Measurements from ENCODE around the gene TP53INP2.

The TP53INP2 gene

GRCh38 chr20:34703424-34704176, 544 bp upstream of the TP53INP2 start:
- FAIRE-seq, result no peak
- no peak for DNase-seq (ENCODE audit: insufficient read length, low spot score)
- TF ChIP-seq SPI1 (IDR thresholded peaks at IDR 0.05; ENCODE audit: low read depth, low read length) (no peak), PAX5 (IDR thresholded peaks at IDR 0.05; ENCODE audit: insufficient read depth, low read length, severe bottlenecking) (no peak), TAF1 (IDR thresholded peaks at IDR 0.05; ENCODE audit: low read depth, low read length) (no peak), POLR2AphosphoS5 (IDR thresholded peaks at IDR 0.05; ENCODE audit: low read depth, low read length) (no peak), POU2F2 (IDR thresholded peaks at IDR 0.05; ENCODE audit: low read depth, low read length) (no peak), POLR2A (IDR thresholded peaks at IDR 0.05; ENCODE audit: low read depth, low read length) (no peak)

GRCh38 chr20:34705008-34705396, 858 bp downstream of the TP53INP2 start:
- FAIRE-seq, result no peak
- DNase-seq (ENCODE audit: insufficient read length, low spot score), result no peak
- TF ChIP-seq POLR2A (IDR thresholded peaks at IDR 0.05; ENCODE audit: low read depth, low read length) (no peak), PAX5 (IDR thresholded peaks at IDR 0.05; ENCODE audit: insufficient read depth, low read length, severe bottlenecking) (no peak), POU2F2 (IDR thresholded peaks at IDR 0.05; ENCODE audit: low read depth, low read length) (no peak), TAF1 (IDR thresholded peaks at IDR 0.05; ENCODE audit: low read depth, low read length) (no peak), POLR2AphosphoS5 (IDR thresholded peaks at IDR 0.05; ENCODE audit: low read depth, low read length) (no peak), SPI1 (IDR thresholded peaks at IDR 0.05; ENCODE audit: low read depth, low read length) (no peak)

- no peak for TF ChIP-seq POLR2A (IDR thresholded peaks at IDR 0.05; ENCODE audit: low read depth, low read length)
- TF ChIP-seq TAF1 (IDR thresholded peaks at IDR 0.05; ENCODE audit: low read depth, low read length), result no peak
- no peak for TF ChIP-seq SPI1 (IDR thresholded peaks at IDR 0.05; ENCODE audit: low read depth, low read length)
- TF ChIP-seq PAX5 (IDR thresholded peaks at IDR 0.05; ENCODE audit: insufficient read depth, low read length, severe bottlenecking), result no peak
- TF ChIP-seq POLR2AphosphoS5 (IDR thresholded peaks at IDR 0.05; ENCODE audit: low read depth, low read length), result no peak
- TF ChIP-seq POU2F2 (IDR thresholded peaks at IDR 0.05; ENCODE audit: low read depth, low read length), result no peak
- DNase-seq (ENCODE audit: insufficient read length, low spot score) (no peak), FAIRE-seq (no peak)
Measured at GRCh38 chr20:34705397-34706301, 1.5 kb downstream of the TP53INP2 start.

- DNase-seq (ENCODE audit: insufficient read length, low spot score) (no peak), FAIRE-seq (no peak)
- TF ChIP-seq POLR2A (IDR thresholded peaks at IDR 0.05; ENCODE audit: low read depth, low read length), result no peak
- no peak for TF ChIP-seq SPI1 (IDR thresholded peaks at IDR 0.05; ENCODE audit: low read depth, low read length)
- TF ChIP-seq POLR2AphosphoS5 (IDR thresholded peaks at IDR 0.05; ENCODE audit: low read depth, low read length), result no peak
- no peak for TF ChIP-seq TAF1 (IDR thresholded peaks at IDR 0.05; ENCODE audit: low read depth, low read length)
- TF ChIP-seq PAX5 (IDR thresholded peaks at IDR 0.05; ENCODE audit: insufficient read depth, low read length, severe bottlenecking), result no peak
- TF ChIP-seq POU2F2 (IDR thresholded peaks at IDR 0.05; ENCODE audit: low read depth, low read length), result no peak
Measured at GRCh38 chr20:34706302-34706875, 2.2 kb downstream of the TP53INP2 start.

- FAIRE-seq (no peak), DNase-seq (ENCODE audit: insufficient read length, low spot score) (no peak)
- TF ChIP-seq POU2F2 (IDR thresholded peaks at IDR 0.05; ENCODE audit: low read depth, low read length), result no peak
- TF ChIP-seq SPI1 (IDR thresholded peaks at IDR 0.05; ENCODE audit: low read depth, low read length), result no peak
- no peak for TF ChIP-seq TAF1 (IDR thresholded peaks at IDR 0.05; ENCODE audit: low read depth, low read length)
- no peak for TF ChIP-seq PAX5 (IDR thresholded peaks at IDR 0.05; ENCODE audit: insufficient read depth, low read length, severe bottlenecking)
- no peak for TF ChIP-seq POLR2AphosphoS5 (IDR thresholded peaks at IDR 0.05; ENCODE audit: low read depth, low read length)
- TF ChIP-seq POLR2A (IDR thresholded peaks at IDR 0.05; ENCODE audit: low read depth, low read length), result no peak
Measured at GRCh38 chr20:34706912-34707784, 3.0 kb downstream of the TP53INP2 start.

- no peak for FAIRE-seq
Measured at GRCh38 chr20:34708621-34709043, 4.5 kb downstream of the TP53INP2 start.

GRCh38 chr20:34709044-34709830, 5.1 kb downstream of the TP53INP2 start:
- peak; percentile 83 for DNase-seq (ENCODE audit: insufficient read length, low spot score)
- FAIRE-seq, result peak; percentile 13
- peak; percentile 28; the same call in 1 of the 2 replicates for TF ChIP-seq TAF1 (IDR thresholded peaks at IDR 0.05; ENCODE audit: low read depth, low read length)
- TF ChIP-seq POLR2A (IDR thresholded peaks at IDR 0.05; ENCODE audit: low read depth, low read length), result peak; percentile 51; the same call in 1 of the 2 replicates
- no peak for TF ChIP-seq PAX5 (IDR thresholded peaks at IDR 0.05; ENCODE audit: insufficient read depth, low read length, severe bottlenecking)
- TF ChIP-seq POLR2AphosphoS5 (IDR thresholded peaks at IDR 0.05; ENCODE audit: low read depth, low read length), result peak; percentile 39; the same call in 1 of the 2 replicates
- TF ChIP-seq POU2F2 (IDR thresholded peaks at IDR 0.05; ENCODE audit: low read depth, low read length), result 0 out of 2 replicates have a peak, but pooled peaks have one; percentile 31
- TF ChIP-seq SPI1 (IDR thresholded peaks at IDR 0.05; ENCODE audit: low read depth, low read length), result no peak

More at GRCh38 chr20:34708621-34709043, 4.5 kb downstream of the TP53INP2 start:
- DNase-seq (ENCODE audit: insufficient read length, low spot score), result no peak
- TF ChIP-seq TAF1 (IDR thresholded peaks at IDR 0.05; ENCODE audit: low read depth, low read length), result no peak
- no peak for TF ChIP-seq POU2F2 (IDR thresholded peaks at IDR 0.05; ENCODE audit: low read depth, low read length)
- TF ChIP-seq SPI1 (IDR thresholded peaks at IDR 0.05; ENCODE audit: low read depth, low read length), result no peak
- no peak for TF ChIP-seq POLR2A (IDR thresholded peaks at IDR 0.05; ENCODE audit: low read depth, low read length)
- no peak for TF ChIP-seq POLR2AphosphoS5 (IDR thresholded peaks at IDR 0.05; ENCODE audit: low read depth, low read length)
- no peak for TF ChIP-seq PAX5 (IDR thresholded peaks at IDR 0.05; ENCODE audit: insufficient read depth, low read length, severe bottlenecking)
